H54 (cell line): ENCODE measurements around the gene ALOX5.
"Not testable (repeated sequence)": the region's sequence is repeated elsewhere in the genome, so short reads cannot be mapped to it uniquely, and the experiment has no call there.

ENCODE experiments used
- DNase-seq: peaks from one replicate; pipeline ENCODE4 v3.0.0; 2011; ENCODE audit warnings: low spot score, mixed read lengths; ENCODE audit not compliant: insufficient read length
- FAIRE-seq: peaks from 3 replicates; lab custom pipeline; 2011; peaks lifted over from hg19 to GRCh38; lab: Jason Lieb, UNC
- POLR2A ChIP-seq: IDR thresholded peaks from 2 replicates; pipeline ENCODE4 v1.6.1; 2011; ENCODE audit warnings: low read depth, mild to moderate bottlenecking, low read length

The ALOX5 gene

DNA sequence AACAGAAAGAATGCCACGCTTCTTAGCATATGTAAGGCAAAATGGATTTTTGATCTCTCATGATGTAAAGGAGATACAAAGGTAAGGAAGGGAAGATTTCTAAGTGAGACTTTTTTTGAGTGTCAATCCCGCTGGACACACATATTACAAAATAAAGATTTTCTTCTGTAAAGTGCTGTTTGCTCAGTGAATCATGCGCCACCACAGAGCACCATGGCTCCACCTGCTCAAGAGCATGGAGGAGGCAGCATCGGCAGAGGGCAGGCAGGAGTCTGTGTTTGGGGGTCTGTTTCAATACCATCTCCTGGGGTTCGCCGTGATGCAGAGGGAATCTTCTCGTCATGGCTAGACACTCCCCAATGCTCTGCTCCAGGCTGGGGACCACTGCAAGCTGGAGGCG is 83.5 kb downstream of the ALOX5 start:
- TF ChIP-seq POLR2A = no peak
- DNase-seq (no peak), FAIRE-seq (no peak)

DNA sequence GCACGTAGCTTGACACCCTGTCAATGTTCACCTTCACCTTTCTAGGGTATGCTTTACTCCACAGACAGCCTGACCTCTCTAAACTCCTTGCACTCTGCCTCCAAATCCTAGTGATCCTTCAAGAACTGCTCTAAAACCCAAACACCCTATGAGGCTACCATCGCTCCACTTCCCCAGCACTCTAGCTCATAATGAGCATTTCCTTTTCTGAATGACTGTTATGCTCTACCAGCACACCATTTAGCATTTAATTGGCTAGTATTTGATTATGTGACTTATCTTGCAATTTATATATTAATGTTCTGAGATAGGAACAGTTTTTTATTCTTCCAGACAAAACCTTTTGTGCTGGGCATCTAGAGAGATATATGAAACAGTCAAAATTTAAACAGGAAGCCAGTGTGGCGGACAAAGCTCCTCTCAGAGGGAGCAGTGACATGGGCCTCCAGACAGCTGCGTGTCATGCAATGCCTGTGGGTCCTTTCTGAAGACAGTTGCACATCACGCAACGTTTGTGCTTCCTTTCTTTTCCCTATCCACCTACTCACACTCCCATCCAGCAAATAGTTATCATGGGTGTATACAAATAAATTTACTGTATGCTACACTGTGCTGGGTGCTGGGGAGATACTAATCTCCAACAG is 86.3 kb downstream of the ALOX5 start:
- TF ChIP-seq POLR2A = no peak
- no peak for FAIRE-seq
- DNase-seq = no peak

DNA sequence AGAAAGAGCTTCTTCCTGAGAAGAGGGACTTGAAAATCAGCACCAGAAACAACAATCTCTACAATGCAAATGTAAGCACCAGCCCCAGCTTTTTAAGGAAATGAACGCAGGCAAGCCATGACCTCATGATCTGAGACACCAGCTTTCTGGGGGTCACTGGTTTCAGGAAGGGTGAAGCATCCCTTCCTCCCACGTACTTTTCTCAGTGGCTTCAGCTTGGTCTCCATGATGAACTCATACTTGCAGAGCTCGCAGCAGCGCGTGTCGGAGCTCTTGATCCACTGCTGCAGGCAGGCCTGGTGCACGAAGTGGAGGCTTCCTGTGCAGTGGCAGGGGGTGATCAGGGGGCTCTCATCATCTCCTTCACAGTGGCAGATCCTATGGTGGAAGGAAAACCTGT is 87.0 kb downstream of the ALOX5 start:
- FAIRE-seq = no peak

DNA sequence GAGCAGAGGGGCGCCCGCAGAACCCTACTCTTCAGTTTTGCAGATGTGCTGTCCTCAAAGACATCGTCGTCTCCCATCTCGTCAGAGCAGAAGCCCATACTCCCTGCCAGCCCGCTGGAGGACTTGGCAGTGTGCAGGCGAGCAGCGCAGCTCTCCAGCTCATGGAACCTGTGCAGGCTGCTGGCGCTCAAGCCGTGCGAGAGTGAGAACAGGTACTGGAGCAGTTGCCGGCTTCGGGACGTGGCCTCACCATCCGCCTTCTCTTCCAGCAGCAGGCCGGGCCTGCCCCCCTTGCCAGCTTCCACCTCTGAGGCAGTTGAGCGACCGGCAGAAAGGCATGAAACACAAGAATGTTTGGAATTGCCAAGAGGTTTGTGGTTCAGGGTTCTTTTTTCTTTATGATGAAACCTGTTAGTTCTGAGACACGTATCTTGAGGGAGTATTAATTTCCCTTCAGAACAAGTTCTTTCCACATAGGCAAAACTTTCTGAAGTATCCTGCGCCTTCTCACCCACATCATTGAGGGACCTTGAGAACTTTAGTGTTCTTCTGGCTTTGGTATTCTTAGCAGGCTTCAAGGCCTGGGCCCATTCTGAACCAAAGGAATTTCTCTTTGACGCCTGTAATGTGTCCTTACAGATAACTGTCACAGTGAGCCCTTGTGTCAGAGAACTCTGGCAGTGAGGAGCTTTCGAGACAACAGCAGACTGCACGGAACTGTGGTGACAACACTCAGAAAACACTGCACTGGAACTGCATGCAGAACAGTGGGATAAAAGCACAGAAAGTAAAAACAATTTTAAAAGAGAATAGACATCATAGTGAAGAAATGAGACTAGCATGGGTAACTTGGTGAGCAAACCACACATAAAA is 89.5 kb downstream of the ALOX5 start:
- no peak for DNase-seq
- no peak for FAIRE-seq
- TF ChIP-seq POLR2A = no peak

More for the DNA sequence above, 87.0 kb downstream of the ALOX5 start:
- no peak for TF ChIP-seq POLR2A
- no peak for DNase-seq

DNA sequence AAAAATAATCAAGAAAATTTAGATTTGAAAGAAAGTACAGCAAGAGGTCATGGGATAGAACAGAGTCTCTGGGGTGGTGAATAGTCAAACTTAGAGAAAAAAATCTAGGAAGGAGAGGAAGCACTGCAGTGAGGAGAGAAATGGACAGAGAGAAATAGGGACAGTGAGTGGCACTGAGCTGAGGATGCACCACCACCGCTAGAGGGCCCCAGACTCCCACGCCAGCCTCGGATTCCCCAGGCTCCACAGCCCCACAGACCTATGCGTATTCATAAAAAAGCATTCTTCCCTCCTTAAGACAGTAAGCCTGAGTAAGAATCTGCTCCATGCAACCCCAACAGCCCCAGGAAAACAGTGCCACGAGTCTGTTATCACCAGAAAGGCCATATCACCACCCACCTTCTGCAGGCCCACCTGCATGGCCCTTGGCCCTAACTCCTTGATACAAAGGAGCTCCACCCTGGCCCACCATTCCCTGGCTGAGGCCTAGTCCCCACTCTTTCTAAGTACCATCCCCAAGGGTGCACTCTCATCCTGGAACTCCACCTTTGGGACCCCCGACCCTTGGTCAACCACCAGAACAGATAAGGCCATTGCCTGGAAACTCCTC is 91.0 kb downstream of the ALOX5 start:
- TF ChIP-seq POLR2A = no peak
- DNase-seq (peak; percentile 71), FAIRE-seq (no peak)

DNA sequence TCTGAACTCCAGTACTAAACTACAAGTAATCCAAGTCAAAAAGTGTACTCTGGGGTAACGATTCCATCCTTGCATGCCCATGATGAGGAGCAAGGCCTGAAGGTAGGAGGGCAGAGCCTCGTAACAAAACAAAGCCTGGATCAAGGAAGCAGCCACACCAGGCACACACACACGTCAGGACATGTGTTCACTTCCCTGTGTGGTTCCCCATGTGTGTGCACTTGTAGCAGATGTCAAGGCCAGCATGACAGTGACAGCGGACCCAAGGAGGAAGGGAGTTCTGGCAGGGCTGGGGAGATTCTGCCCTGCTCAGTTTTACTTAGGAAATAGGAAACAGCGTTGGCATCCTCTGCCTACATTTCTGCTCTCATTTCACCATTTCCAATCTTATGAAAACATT is 92.8 kb downstream of the ALOX5 start:
- TF ChIP-seq POLR2A = no peak
- DNase-seq (no peak), FAIRE-seq (no peak)

DNA sequence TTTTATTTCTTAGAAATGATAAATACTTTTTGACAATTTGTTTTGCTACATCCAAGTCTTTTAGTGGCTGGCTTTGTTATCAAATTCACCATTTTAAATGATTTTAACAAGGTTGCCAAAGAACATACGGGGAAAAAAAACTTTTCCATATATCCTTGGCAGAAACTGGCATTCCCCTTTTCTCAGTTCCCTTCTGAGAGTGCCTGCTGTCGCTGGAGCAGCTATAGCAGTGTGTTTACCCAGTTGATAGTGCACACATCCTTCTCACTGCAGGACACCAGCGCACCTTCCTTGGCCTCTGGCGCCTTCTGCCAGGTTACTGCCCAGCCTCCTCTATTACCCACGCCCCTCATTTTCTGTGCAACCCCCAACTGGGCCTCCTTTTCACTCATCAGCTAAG is 94.1 kb downstream of the ALOX5 start:
- no peak for DNase-seq
- FAIRE-seq = no peak
- no peak for TF ChIP-seq POLR2A

DNA sequence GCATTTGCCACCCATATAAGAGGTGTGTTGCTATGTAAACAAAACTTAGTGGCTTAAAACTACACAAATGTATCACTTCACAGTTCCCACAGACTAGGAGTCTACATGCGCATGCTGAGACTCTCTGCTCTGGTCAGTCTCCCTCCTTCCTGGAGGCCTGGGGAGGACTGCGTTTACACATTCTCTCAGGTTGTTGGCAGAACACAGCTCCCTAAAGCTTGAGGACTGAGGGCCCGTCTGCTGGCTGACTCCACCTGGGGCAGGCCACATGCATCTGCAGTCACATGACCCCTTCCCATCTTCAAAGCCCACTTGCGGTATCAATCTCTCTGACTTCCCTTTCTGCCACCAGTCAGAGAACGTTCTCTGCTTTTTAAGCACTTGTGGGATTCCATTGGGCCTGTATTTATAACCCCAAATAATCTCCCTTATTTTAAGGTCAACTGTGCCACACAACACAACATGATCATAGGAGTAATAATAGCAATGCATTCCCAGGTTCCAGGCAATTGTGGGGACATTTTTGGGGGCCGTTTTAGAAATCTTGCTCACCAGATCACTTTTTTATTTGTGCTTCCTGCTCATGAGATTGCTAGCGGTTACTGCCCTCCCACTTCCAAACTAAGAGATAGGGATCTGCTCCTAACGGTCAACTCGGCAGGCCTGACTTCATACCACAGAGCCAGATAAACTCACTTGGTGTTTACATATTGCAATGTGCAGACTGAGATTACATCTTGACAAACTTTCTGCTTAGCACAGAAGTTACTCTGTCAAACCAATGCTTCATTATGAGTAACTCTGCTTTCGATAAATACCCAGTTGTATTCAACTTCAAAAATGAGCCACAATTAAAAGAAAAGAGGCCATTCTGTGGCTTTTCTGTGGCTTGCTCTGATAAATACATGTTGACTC is 96.3 kb downstream of the ALOX5 start:
- no peak for TF ChIP-seq POLR2A
- no peak for DNase-seq
- FAIRE-seq = no peak

DNA sequence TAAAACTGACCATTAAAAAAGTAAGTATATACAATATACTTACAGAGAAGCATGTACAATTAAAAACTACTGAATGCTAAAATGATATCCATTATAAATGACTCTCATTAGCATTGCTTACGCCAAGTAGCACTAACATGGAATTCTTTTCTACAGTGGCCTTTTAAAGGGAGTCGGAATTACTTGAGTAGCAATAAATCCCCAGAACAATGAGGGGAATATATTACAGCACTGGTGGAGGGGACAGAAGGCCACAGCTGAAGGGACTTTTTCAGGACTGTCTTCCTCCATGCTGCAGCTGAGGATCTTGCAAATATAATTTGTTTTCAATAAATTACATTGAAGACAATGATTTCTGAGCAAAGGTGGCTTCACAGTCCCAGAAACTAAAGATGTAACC is 97.0 kb downstream of the ALOX5 start:
- no peak for TF ChIP-seq POLR2A
- FAIRE-seq (no peak), DNase-seq (no peak)

DNA sequence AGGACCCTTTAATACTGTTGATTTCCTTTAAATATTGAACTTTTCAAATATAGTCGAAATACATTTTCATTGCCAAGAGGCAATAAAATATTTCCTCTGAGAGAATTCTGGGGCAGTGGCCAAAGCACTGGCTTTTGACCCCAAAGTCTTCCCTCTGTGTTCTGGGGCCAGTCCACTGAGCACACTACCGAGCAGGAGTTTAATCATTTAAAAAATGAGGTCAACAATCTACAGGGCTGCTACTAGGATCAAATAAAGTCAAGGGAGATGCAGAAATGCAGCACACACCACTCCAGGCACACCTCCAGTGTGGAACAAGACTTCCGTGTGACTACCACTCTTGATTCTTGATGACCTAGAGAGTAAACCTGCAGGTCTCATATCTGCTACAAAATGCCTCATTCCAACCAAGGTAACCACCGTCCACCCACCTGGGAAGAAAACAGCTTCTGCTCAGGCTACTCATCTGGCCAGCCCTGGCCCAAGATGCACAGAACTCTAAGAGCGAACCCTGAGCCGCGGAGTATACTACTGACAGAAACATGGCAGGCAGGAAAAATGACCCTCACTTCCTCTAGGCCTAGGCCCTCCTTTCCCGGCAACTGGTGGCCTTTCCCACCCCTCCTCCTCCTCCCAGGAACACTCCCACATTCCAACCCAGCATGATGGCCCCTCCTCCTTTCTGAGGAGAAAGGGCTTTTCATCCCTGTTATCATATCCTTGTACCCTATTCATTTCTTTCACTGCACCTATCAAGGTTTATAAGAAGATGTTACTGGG is 97.7 kb downstream of the ALOX5 start:
- TF ChIP-seq POLR2A = no peak
- no peak for FAIRE-seq
- DNase-seq = no peak

DNA sequence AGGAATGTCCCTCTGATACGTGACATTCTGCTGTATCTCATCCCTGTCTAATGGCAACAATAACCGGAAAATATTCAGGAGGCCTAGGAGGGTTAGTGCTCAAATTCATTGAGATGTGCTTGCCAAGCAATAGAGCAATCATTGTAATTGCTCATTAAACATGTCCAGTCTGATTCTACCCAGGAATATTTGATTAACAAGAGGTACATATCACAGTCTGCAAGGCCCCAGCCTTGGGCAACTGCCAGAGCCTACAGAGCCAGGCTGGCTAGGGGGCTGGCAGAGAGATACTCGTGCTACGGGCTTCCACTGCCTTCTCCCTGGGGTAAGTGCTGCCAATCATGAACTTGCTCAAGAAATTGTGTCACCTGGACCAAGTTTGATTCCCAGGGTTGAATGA is 99.1 kb downstream of the ALOX5 start:
- no peak for TF ChIP-seq POLR2A
- DNase-seq (no peak), FAIRE-seq (no peak)

DNA sequence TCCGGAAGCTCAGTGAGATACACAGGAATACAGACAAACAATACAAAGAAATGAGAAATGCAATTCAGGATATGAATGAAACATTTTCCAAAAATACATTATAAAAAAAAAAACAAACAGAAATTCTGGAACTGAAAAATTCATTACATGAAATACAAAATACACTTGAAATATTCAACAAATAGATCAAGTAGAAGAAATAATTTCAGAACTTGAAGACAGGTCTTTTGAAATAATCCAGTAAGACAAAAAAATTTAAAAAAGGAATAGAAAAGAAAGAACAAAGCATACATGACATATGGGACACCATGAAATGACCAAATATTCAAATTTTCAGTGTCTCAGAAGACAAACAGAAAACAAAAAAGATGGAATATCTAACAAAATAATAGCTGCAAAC is 102.5 kb downstream of the ALOX5 start:
- TF ChIP-seq POLR2A = no peak
- DNase-seq (no peak), FAIRE-seq (no peak)

DNA sequence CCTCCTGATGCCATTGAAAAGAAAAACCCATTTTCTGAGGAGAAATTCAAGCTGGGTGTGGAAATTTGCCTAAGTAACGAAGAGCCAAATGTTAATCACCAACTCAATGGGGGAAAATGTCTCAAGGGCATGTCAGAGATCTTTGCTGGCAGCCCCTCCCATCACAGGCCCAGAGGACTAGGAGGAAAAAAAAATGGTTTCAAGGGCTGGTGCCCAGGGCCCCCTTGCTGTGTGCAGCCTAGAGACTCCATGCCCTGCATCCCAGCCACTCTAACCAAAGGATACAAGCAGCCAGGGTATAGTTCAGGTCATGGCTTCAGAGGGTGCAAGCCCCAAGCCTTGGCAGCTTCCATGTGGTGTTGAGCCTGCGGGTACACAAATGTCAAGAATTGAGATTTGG is 106.3 kb downstream of the ALOX5 start:
- DNase-seq (no peak), FAIRE-seq (no peak)
- TF ChIP-seq POLR2A = no peak

DNA sequence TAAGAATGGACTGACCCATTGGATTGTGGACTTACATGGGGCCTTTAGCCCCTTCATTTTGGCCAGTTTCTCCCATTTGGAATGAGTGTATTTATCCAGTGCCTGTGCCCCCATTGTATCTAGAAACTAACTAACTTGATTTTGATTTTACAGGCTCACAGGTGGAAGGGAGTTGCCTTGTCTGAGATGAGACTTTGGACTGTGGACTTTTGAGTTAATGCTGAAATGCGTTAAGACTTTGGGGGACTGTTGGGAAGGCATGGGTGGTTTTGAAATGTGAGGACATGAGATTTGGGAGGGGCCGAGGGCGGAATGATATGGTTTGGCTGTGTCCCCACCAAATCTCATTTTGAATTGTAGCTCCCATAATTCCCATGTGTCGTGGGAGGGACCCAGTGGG is 107.1 kb downstream of the ALOX5 start:
- DNase-seq, FAIRE-seq: not testable (repeated sequence)
